Measurements from ENCODE around the gene ZFP36L2.

DNA sequence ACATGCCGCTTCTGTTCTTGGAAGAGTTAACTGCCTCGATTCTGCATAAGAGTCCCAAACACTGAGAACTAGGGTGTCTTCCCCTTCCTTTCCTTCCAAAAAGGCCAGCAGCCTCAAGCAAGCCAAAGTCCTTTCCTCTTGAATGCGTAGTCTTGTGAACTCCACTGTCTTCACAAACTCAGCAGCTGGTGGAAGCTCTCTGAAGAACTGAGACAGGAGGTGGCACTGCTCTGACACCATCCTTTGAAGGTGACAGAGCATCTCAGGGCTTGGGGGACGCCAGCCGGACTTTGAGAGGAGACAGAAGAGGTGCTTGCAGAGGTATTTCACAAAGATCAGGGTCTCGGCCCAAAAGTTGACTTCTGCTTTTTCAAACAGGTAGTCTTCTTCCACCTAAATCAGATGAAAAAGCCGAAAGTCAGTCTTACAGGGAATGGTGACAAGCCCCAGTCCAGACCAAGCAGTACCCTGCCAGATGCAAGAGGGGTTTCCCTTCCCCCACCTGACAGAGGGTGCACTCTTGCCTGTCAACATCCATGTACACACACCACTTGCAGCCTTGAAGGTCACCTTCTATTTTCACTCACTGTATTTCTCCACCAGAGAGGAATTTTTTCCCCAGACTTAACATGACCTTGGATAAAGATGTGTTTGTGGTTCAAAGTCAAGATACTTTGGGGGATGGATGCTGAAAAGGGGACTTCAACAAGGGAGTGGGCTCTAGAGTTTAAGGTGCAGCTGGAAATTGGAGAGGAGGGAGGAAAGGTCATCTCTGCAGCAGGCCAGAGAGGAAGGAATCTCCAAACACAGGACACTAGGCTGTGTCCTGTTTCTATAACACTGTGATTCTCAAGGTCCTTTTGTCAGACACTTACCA, 4.8 kb upstream of the ZFP36L2 start:
- TF ChIP-seq, protein P1, sequence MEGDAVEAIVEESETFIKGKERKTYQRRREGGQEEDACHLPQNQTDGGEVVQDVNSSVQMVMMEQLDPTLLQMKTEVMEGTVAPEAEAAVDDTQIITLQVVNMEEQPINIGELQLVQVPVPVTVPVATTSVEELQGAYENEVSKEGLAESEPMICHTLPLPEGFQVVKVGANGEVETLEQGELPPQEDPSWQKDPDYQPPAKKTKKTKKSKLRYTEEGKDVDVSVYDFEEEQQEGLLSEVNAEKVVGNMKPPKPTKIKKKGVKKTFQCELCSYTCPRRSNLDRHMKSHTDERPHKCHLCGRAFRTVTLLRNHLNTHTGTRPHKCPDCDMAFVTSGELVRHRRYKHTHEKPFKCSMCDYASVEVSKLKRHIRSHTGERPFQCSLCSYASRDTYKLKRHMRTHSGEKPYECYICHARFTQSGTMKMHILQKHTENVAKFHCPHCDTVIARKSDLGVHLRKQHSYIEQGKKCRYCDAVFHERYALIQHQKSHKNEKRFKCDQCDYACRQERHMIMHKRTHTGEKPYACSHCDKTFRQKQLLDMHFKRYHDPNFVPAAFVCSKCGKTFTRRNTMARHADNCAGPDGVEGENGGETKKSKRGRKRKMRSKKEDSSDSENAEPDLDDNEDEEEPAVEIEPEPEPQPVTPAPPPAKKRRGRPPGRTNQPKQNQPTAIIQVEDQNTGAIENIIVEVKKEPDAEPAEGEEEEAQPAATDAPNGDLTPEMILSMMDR (IDR thresholded peaks at IDR 0.05) = no peak
- TF ChIP-seq POLR2A (IDR thresholded peaks at IDR 0.05) = no peak

All from thyroid gland (tissue), 4 donors.